Measurements from ENCODE around the gene KRT1. TPM values are rescaled to one million over a fixed set of nuclear protein-coding genes. Genes with fewer than 3 reads are reported as not detected.

Gene KRT1
- total and polyA plus RNA-seq, 10 of the 15 experiments (the other 5 are each of a cell fraction or from before 2014, with no cell fraction given): not detected

DNA sequence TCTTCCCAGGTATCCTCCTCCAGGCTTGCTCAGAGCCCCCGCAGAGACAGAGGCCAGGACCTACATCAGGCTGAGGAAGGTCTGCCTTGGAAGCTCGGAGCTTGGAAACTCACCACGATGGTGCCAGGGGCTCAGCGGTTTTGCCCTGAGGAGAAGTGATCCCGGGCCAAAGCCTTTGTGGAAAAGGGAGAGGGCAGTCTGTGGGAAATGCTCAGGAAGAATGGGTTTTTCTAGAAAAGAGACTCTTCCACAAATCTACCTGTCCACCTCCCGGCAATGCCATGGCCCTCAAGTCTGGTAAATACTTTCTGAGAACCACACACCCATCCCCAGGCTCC, 36.2 kb downstream of the KRT1 start (continued):
- TF ChIP-seq, protein P1, sequence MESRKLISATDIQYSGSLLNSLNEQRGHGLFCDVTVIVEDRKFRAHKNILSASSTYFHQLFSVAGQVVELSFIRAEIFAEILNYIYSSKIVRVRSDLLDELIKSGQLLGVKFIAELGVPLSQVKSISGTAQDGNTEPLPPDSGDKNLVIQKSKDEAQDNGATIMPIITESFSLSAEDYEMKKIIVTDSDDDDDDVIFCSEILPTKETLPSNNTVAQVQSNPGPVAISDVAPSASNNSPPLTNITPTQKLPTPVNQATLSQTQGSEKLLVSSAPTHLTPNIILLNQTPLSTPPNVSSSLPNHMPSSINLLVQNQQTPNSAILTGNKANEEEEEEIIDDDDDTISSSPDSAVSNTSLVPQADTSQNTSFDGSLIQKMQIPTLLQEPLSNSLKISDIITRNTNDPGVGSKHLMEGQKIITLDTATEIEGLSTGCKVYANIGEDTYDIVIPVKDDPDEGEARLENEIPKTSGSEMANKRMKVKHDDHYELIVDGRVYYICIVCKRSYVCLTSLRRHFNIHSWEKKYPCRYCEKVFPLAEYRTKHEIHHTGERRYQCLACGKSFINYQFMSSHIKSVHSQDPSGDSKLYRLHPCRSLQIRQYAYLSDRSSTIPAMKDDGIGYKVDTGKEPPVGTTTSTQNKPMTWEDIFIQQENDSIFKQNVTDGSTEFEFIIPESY (IDR thresholded peaks at IDR 0.05): no peak
- TF ChIP-seq YBX1 (IDR thresholded peaks at IDR 0.05): no peak
- TF ChIP-seq, protein P2, sequence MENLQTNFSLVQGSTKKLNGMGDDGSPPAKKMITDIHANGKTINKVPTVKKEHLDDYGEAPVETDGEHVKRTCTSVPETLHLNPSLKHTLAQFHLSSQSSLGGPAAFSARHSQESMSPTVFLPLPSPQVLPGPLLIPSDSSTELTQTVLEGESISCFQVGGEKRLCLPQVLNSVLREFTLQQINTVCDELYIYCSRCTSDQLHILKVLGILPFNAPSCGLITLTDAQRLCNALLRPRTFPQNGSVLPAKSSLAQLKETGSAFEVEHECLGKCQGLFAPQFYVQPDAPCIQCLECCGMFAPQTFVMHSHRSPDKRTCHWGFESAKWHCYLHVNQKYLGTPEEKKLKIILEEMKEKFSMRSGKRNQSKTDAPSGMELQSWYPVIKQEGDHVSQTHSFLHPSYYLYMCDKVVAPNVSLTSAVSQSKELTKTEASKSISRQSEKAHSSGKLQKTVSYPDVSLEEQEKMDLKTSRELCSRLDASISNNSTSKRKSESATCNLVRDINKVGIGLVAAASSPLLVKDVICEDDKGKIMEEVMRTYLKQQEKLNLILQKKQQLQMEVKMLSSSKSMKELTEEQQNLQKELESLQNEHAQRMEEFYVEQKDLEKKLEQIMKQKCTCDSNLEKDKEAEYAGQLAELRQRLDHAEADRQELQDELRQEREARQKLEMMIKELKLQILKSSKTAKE (IDR thresholded peaks at IDR 0.05; ENCODE audit: low read depth, poor library complexity, severe bottlenecking): no peak
- no peak for TF ChIP-seq MYB (IDR thresholded peaks at IDR 0.05; ENCODE audit: borderline replicate concordance, low read depth, low read length)
- no peak for TF ChIP-seq MYC (IDR thresholded peaks at IDR 0.05; ENCODE audit: insufficient read depth, insufficient read length, insufficient replicate concordance, low read length, severe bottlenecking)
- no peak for TF ChIP-seq ZSCAN29 (IDR thresholded peaks at IDR 0.05)
- TF ChIP-seq, protein P3, sequence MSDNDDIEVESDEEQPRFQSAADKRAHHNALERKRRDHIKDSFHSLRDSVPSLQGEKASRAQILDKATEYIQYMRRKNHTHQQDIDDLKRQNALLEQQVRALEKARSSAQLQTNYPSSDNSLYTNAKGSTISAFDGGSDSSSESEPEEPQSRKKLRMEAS (IDR thresholded peaks at IDR 0.05; ENCODE audit: low read depth, low read length): no peak

All from GM12878 (cell line).